PC-3 (cell line): ENCODE results near the gene MVB12B.

Experiments
- EZH2 ChIP-seq: fragments of 300-600 bp; sonication (generic); IDR thresholded peaks from one replicate; pipeline ENCODE4 v1.6.1; 2017; ENCODE audit warnings: antibody characterized with exemption, mild to moderate bottlenecking, low read length; ENCODE audit not compliant: unreplicated experiment
- EZH2phosphoT487 ChIP-seq: fragments of 300-600 bp; sonication (generic); IDR thresholded peaks from 2 replicates; pipeline ENCODE4 v1.6.1; 2018; ENCODE audit warnings: mild to moderate bottlenecking, antibody characterized with exemption, low read length, borderline replicate concordance
- TF ChIP-seq, protein P1 (sequence below): fragments of 300-600 bp; sonication (generic); conservative IDR thresholded peaks from 2 replicates; pipeline ENCODE4 v1.5.1; 2017; ENCODE audit warnings: antibody characterized with exemption, low read depth, mild to moderate bottlenecking, low read length

DNA sequence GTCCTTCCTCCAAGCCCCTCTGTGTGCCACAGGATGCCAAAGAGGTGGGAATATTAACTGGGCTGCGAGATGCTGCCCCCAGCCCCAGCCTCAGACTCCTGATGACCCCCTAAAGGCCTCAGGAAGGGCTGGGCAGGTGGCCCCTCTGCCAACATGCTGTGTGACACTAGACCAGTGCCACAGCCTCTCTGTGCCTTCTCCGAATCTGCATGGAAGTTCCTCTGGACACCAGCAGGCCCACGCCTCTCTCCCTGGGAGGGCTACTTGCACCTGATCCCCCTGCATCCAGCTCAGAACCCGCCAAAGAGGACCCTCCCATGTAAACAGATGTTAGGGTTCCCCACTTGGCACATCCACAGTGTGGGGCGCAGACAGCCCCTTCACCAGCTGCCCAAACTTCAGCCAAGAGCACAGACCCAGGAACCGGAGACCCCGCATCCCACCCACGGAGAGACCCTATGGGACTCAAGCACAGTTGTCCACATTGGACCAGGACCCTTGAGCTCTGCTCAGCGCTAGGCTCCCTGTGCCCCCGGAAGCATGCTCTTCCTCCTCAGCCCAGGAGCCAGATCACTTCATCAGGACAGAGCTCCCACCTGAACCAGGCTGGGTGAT, 195.5 kb downstream of the MVB12B start:
- TF ChIP-seq, protein P1, sequence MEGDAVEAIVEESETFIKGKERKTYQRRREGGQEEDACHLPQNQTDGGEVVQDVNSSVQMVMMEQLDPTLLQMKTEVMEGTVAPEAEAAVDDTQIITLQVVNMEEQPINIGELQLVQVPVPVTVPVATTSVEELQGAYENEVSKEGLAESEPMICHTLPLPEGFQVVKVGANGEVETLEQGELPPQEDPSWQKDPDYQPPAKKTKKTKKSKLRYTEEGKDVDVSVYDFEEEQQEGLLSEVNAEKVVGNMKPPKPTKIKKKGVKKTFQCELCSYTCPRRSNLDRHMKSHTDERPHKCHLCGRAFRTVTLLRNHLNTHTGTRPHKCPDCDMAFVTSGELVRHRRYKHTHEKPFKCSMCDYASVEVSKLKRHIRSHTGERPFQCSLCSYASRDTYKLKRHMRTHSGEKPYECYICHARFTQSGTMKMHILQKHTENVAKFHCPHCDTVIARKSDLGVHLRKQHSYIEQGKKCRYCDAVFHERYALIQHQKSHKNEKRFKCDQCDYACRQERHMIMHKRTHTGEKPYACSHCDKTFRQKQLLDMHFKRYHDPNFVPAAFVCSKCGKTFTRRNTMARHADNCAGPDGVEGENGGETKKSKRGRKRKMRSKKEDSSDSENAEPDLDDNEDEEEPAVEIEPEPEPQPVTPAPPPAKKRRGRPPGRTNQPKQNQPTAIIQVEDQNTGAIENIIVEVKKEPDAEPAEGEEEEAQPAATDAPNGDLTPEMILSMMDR, result no peak
- no peak for TF ChIP-seq EZH2
- TF ChIP-seq EZH2phosphoT487, result no peak
